ENCODE measurements around the gene OAS1. TPM values are rescaled to one million over a fixed set of nuclear protein-coding genes. Genes with fewer than 3 reads are reported as not detected.
A peak's percentile ranks its signal among the peaks of the same experiment; 100 is the strongest.

Gene OAS1
- total and polyA plus RNA-seq, 2 of the 8 experiments (the other 6 are each of a cell fraction or from before 2014, with no cell fraction given), result 0.23 TPM; not detected in 1

- TF ChIP-seq SIN3A (conservative IDR thresholded peaks at IDR 0.05 in 1 of 2, IDR thresholded peaks at IDR 0.05 in 1 of 2; ENCODE audit: low read depth in 1 of 2, low read length in 2 of 2), result no peak
- TF ChIP-seq SIX5 (IDR thresholded peaks at IDR 0.05; ENCODE audit: low read depth, low read length), result no peak
- no peak for TF ChIP-seq GABPA (IDR thresholded peaks at IDR 0.05; ENCODE audit: borderline replicate concordance, insufficient read depth, low read length)
- no peak for TF ChIP-seq POU5F1 (IDR thresholded peaks at IDR 0.05; ENCODE audit: low read depth, low read length)
- TF ChIP-seq CREB1 (IDR thresholded peaks at IDR 0.05), result no peak
- TF ChIP-seq SP1 (IDR thresholded peaks at IDR 0.05; ENCODE audit: low read depth, low read length), result no peak
- TF ChIP-seq CBX5 (IDR thresholded peaks at IDR 0.05; ENCODE audit: low read depth, low read length), result no peak
- no peak; the same call in 1 of the 2 replicates for TF ChIP-seq RBBP5 (IDR thresholded peaks at IDR 0.05; ENCODE audit: borderline replicate concordance, low read depth, low read length)
- peak; percentile 34 for TF ChIP-seq ASH2L (IDR thresholded peaks at IDR 0.05; ENCODE audit: low read length)
- no peak for TF ChIP-seq TEAD4 (IDR thresholded peaks at IDR 0.05; ENCODE audit: low read depth, low read length)
- no peak for TF ChIP-seq GTF2F1 (IDR thresholded peaks at IDR 0.05; ENCODE audit: borderline replicate concordance, low read depth, low read length)
- no peak for TF ChIP-seq FOSL1 (IDR thresholded peaks at IDR 0.05; ENCODE audit: insufficient read depth, low read depth, low read length)
- TF ChIP-seq KDM4A (IDR thresholded peaks at IDR 0.05; ENCODE audit: low read depth, low read length, severe bottlenecking), result peak; percentile 58
- no peak for TF ChIP-seq CHD2 (IDR thresholded peaks at IDR 0.05; ENCODE audit: low read length)
- TF ChIP-seq NRF1 (IDR thresholded peaks at IDR 0.05; ENCODE audit: low read depth, low read length), result no peak
Measured at GRCh38 chr12:112937741-112938719, 31.3 kb downstream of the OAS1 start, which contains the start of gene OAS3 (continued).
